OCI-LY7 (cell line): ENCODE data around the gene MIA3. TPM values are rescaled to one million over a fixed set of nuclear protein-coding genes. Genes with fewer than 3 reads are reported as not detected.

ENCODE experiments used
- BruUV-seq: library from RNA; stranded (reverse); fragments of 400-500 nt; replicated peaks from 2 replicates; lab custom pipeline; 2021; lab: Mats Ljungman, UMichigan
- CTCF ChIA-PET: fragments of 300-600 bp; sonication (Branson Sonifier 250); formaldehyde crosslinking; loops from one replicate; lab custom pipeline; 2022; ENCODE audit warnings: antibody characterized with exemption; ENCODE audit not compliant: unreplicated experiment; lab: Charles Lee
- POLR2A ChIA-PET: fragments of 300-600 bp; sonication (Branson Sonifier 250); formaldehyde crosslinking; loops from one replicate; lab custom pipeline; 2022; ENCODE audit warnings: antibody characterized with exemption; lab: Charles Lee
- DNase-seq: peaks from one replicate; pipeline ENCODE4 v3.0.0-alpha.2; 2015; ENCODE audit warnings: low spot score
- H2AFZ ChIP-seq: fragments of 200-600 bp; sonication (generic), shearing (Covaris generic); 2 replicates; pipeline ENCODE4 v1.6.1; 2014; ENCODE audit warnings: mild to moderate bottlenecking, antibody characterized with exemption, low read length, moderate library complexity
- H3K27ac ChIP-seq: fragments of 200-600 bp; sonication (generic); 2 replicates; pipeline ENCODE4 v1.5.1; 2014; ENCODE audit warnings: mixed run types, low read depth, mild to moderate bottlenecking, moderate library complexity, low read length, inconsistent platforms; ENCODE audit not compliant: poor library complexity, severe bottlenecking
- H3K36me3 ChIP-seq: fragments of 200-600 bp; sonication (generic); 2 replicates; pipeline ENCODE4 v1.6.1; 2014; ENCODE audit warnings: mild to moderate bottlenecking, antibody characterized with exemption, low read length, moderate library complexity, mixed read lengths; ENCODE audit not compliant: insufficient read depth
- H3K4me1 ChIP-seq: fragments of 200-600 bp; sonication (generic); 2 replicates; pipeline ENCODE4 v1.5.1; 2014; ENCODE audit warnings: mild to moderate bottlenecking, low read length; ENCODE audit not compliant: insufficient read depth, poor library complexity, severe bottlenecking
- H3K4me2 ChIP-seq: fragments of 200-600 bp; sonication (generic); 2 replicates; pipeline ENCODE4 v1.6.1; 2014; ENCODE audit warnings: mild to moderate bottlenecking, low read length
- H3K4me3 ChIP-seq: fragments of 200-600 bp; sonication (generic); 2 replicates; pipeline ENCODE4 v1.5.1; 2014; ENCODE audit warnings: mild to moderate bottlenecking, low read depth, low read length; ENCODE audit not compliant: poor library complexity, severe bottlenecking
- H3K79me2 ChIP-seq: fragments of 200-600 bp; sonication (generic); 2 replicates; pipeline ENCODE4 v1.6.1; 2016; ENCODE audit warnings: low read depth, mild to moderate bottlenecking, low read length, moderate library complexity, mixed read lengths; ENCODE audit not compliant: insufficient read depth
- H3K9me2 ChIP-seq: fragments of 200-600 bp; sonication (generic); 2 replicates; pipeline ENCODE4 v1.6.1; 2016; ENCODE audit warnings: mild to moderate bottlenecking, low read length, mixed read lengths; ENCODE audit not compliant: insufficient read depth
- H3K9me3 ChIP-seq: fragments of 200-600 bp; sonication (generic); 2 replicates; pipeline ENCODE4 v1.6.1; 2014; ENCODE audit warnings: mild to moderate bottlenecking, mixed run types, low read length, mixed read lengths
- H4K20me1 ChIP-seq: fragments of 200-600 bp; sonication (generic); 2 replicates; pipeline ENCODE4 v1.6.1; 2014; ENCODE audit warnings: mild to moderate bottlenecking, antibody characterized with exemption, low read length, moderate library complexity, mixed read lengths; ENCODE audit not compliant: insufficient read depth
- CTCF ChIP-seq: fragments of 200-600 bp; sonication (generic); conservative IDR thresholded peaks from 2 replicates; pipeline ENCODE4 v1.5.1; 2014; ENCODE audit warnings: mild to moderate bottlenecking, antibody characterized with exemption, low read length, moderate library complexity, mixed read lengths
- EZH2phosphoT487 ChIP-seq: fragments of 200-600 bp; sonication (generic); IDR thresholded peaks from 2 replicates; pipeline ENCODE4 v1.6.1; 2018; ENCODE audit warnings: low read depth, borderline replicate concordance, mild to moderate bottlenecking, mixed run types, antibody characterized with exemption, low read length, moderate library complexity, mixed read lengths
- intact Hi-C: fragments of 100-400 bp; cut with micrococcal nuclease; formaldehyde crosslinking; loops from one replicate; pipeline ENCODE4 v1.10.0; 2022; ENCODE audit not compliant: unreplicated experiment
- total RNA-seq, 2 experiments: library from RNA; depleted of rRNA in 1 of 2; stranded (reverse); fragments of >200 nt in 1 of 2; shearing (Covaris generic) in 1 of 2; gene quantifications; 2 replicates each; pipeline ENCODE4 v1.2.3, GENCODE V29; 2014 to 2022

The MIA3 gene
- total RNA-seq, 2 experiments from 2014 or later, result 23.5 to 57.1 TPM

GRCh38 chr1:222618880-222619596 is 1.1 kb downstream of the MIA3 start:
- H3K4me3 ChIP-seq, result peak overlapping the region; percentile 95
- DNase-seq, result peak; percentile 22

GRCh38 chr1:222620566-222620965 is 2.7 kb downstream of the MIA3 start:
- H3K36me3 ChIP-seq, result no peaks in the 10 kb centered on the region
- no peak overlapping the region for H3K4me3 ChIP-seq
- H2AFZ ChIP-seq, result no peak overlapping the region
- DNase-seq, result no peak
- no peaks in the 10 kb centered on the region for H3K9me3 ChIP-seq
- BruUV-seq, result no TSS peak
- no peaks in the 10 kb centered on the region for H4K20me1 ChIP-seq
- no peak overlapping the region for H3K27ac ChIP-seq
- POLR2A ChIA-PET, result interaction anchor here (1.0 to 1.7 kb wide), 5 partner anchors 14 to 159 kb away, joined by 3 to 6 read pairs (median 4); no protein-coding TSS in a partner anchor
- peaks cover 13% of the 10 kb centered on the region for H3K4me1 ChIP-seq
- TF ChIP-seq CTCF (no peak), EZH2phosphoT487 (no peak)
- H3K9me2 ChIP-seq, result no peaks in the 10 kb centered on the region
- intact Hi-C loops, result no loop called here
- CTCF ChIA-PET, result no interaction called here
- no peaks in the 10 kb centered on the region for H3K79me2 ChIP-seq
- H3K4me2 ChIP-seq, result no peak overlapping the region

More at GRCh38 chr1:222618880-222619596, 1.1 kb downstream of the MIA3 start:
- Histone ChIP-seq H3K36me3 (no peaks in the 10 kb centered on the region), H3K27ac (no peak overlapping the region), H3K79me2 (no peaks in the 10 kb centered on the region), H4K20me1 (no peaks in the 10 kb centered on the region), H3K4me1 (peaks cover 13% of the 10 kb centered on the region), H3K9me2 (no peaks in the 10 kb centered on the region), H2AFZ (peak overlapping the region; percentile 79; the same call in 1 of the 2 replicates), H3K4me2 (peak overlapping the region; percentile 75), H3K9me3 (no peaks in the 10 kb centered on the region)
- CTCF ChIA-PET, result interaction anchor here (0.7 to 1.0 kb wide), 2 partner anchors 15 to 1850 kb away, joined by 3 read pairs; no protein-coding TSS in a partner anchor
- TSS peak; percentile 60 for BruUV-seq
- TF ChIP-seq CTCF (no peak), EZH2phosphoT487 (no peak)
- intact Hi-C loops, result no loop called here
- POLR2A ChIA-PET, result interaction anchor here (0.6 to 1.7 kb wide), 6 partner anchors 12 to 94 kb away, joined by 3 to 8 read pairs (median 4); partner anchors contain the start of gene BROX

- no peak for DNase-seq
- Histone ChIP-seq H3K27ac (no peak overlapping the region), H3K4me2 (no peak overlapping the region), H3K4me1 (peaks cover 7% of the 10 kb centered on the region), H3K9me3 (no peaks in the 10 kb centered on the region), H4K20me1 (no peaks in the 10 kb centered on the region), H3K4me3 (no peak overlapping the region), H3K79me2 (no peaks in the 10 kb centered on the region), H2AFZ (no peak overlapping the region), H3K9me2 (no peaks in the 10 kb centered on the region), H3K36me3 (no peaks in the 10 kb centered on the region)
- intact Hi-C loops, result no loop called here
- no peak for TF ChIP-seq CTCF
- TF ChIP-seq EZH2phosphoT487, result no peak
- ChIA-PET CTCF (no interaction called here), POLR2A (no interaction called here)
- no TSS peak for BruUV-seq
Observed at GRCh38 chr1:222622765-222623164, 4.9 kb downstream of the MIA3 start.
